HG03558 (cell line): ENCODE results near the gene ENTHD1.
"Not testable (repeated sequence)": the region's sequence is repeated elsewhere in the genome, so short reads cannot be mapped to it uniquely, and the experiment has no call there.

Experiments
- ATAC-seq: cut with Tn5 transposase; IDR thresholded peaks from one replicate; pipeline ENCODE4 v1.9.1; 2021; ENCODE audit warnings: moderate number of reproducible peaks; ENCODE audit not compliant: unreplicated experiment; ENCODE audit errors: extremely low read depth

ENTHD1 gene

GRCh38 chr22:39901565-39902146, 8.1 kb upstream of the ENTHD1 start:
- ATAC-seq = no peak

- ATAC-seq = no peak
These were observed 7.0 kb upstream of the ENTHD1 start, which contains the start of gene GRAP2 for GRCh38 chr22:39900306-39901227. TSS of gene GRAP2 (plus strand) at chr22:39901084. CDS start at chr22:39947107, 46,023 bp downstream.

GRCh38 chr22:39898997-39899396, 5.4 kb upstream of the ENTHD1 start:
- ATAC-seq = no peak

GRCh38 chr22:39897841-39898240, 4.3 kb upstream of the ENTHD1 start:
- ATAC-seq = no peak

GRCh38 chr22:39896313-39896996, 2.9 kb upstream of the ENTHD1 start:
- no peak for ATAC-seq

GRCh38 chr22:39895682-39896081, 2.1 kb upstream of the ENTHD1 start:
- ATAC-seq = no peak

- ATAC-seq = no peak
These were observed 1.1 kb upstream of the ENTHD1 start for GRCh38 chr22:39894554-39895092.

- ATAC-seq = not testable (repeated sequence)
These were observed 3.6 kb downstream of the ENTHD1 start for GRCh38 chr22:39889924-39890323.

- ATAC-seq = no peak
These were observed 10.5 kb downstream of the ENTHD1 start for GRCh38 chr22:39883057-39883456.

GRCh38 chr22:39880722-39881121, 12.8 kb downstream of the ENTHD1 start:
- no peak for ATAC-seq

GRCh38 chr22:39877079-39877845, 16.3 kb downstream of the ENTHD1 start:
- no peak for ATAC-seq

- ATAC-seq = not testable (repeated sequence)
These were observed 18.2 kb downstream of the ENTHD1 start for GRCh38 chr22:39875176-39875885.

- ATAC-seq = no peak
These were observed 19.6 kb downstream of the ENTHD1 start for GRCh38 chr22:39873965-39874364.

- ATAC-seq = no peak
These were observed 21.0 kb downstream of the ENTHD1 start for GRCh38 chr22:39872548-39872947.

- ATAC-seq = no peak
These were observed 22.4 kb downstream of the ENTHD1 start for GRCh38 chr22:39871008-39871798.

GRCh38 chr22:39869797-39870196, 23.8 kb downstream of the ENTHD1 start:
- ATAC-seq = not testable (repeated sequence)

GRCh38 chr22:39868741-39869140, 24.8 kb downstream of the ENTHD1 start:
- no peak for ATAC-seq

- ATAC-seq = no peak
These were observed 33.5 kb downstream of the ENTHD1 start for GRCh38 chr22:39859903-39860588.
